ENCODE measurements around the gene CMTM4.

The CMTM4 gene

GRCh38 chr16:66616592-66616991 lies 80.0 kb downstream of the CMTM4 start:
- no peak overlapping the region for H3K4me2 ChIP-seq (ENCODE audit: insufficient read depth, low read length, poor library complexity, severe bottlenecking)
- DNase-seq (ENCODE audit: low spot score) = no peak
- no peaks in the 10 kb centered on the region for H3K27me3 ChIP-seq (ENCODE audit: control insufficient read depth in 3 of 3, insufficient read depth in 3 of 3, low read depth in 1 of 3, low read length in 3 of 3)
- WGBS, 2 donors (ENCODE audit: extremely low coverage in 2 of 2, insufficient read length in 2 of 2, insufficient replicate concordance in 1 of 2) = no CpG with 5 or more reads among the region's 9 CpGs
- no peak overlapping the region for H3K14ac ChIP-seq (ENCODE audit: low read length)
- H3K18ac ChIP-seq (ENCODE audit: low read length) = no peak overlapping the region
- H3K4me3 ChIP-seq (ENCODE audit: low read length in 2 of 2) = no peak overlapping the region
- no peaks in the 10 kb centered on the region for H3K79me1 ChIP-seq (ENCODE audit: low read depth, low read length)
- peaks cover 11 to 18% of the 10 kb centered on the region in 2 donors for H3K9me3 ChIP-seq (replicated peaks in 1 of 2; ENCODE audit: control insufficient read depth in 2 of 2, insufficient read depth in 1 of 2, low read depth in 1 of 2, low read length in 2 of 2)
- H2AFZ ChIP-seq (ENCODE audit: low read length) = no peak overlapping the region
- H4K91ac ChIP-seq (ENCODE audit: low read depth, low read length, poor library complexity) = no peak overlapping the region
- H2AK5ac ChIP-seq (ENCODE audit: low read depth, low read length) = no peak overlapping the region
- no peak overlapping the region for H3K23ac ChIP-seq (ENCODE audit: low read depth, low read length, poor library complexity)
- H3K36me3 ChIP-seq (replicated peaks in 1 of 2; ENCODE audit: control insufficient read depth in 2 of 2, insufficient read depth in 2 of 2, low read length in 2 of 2) = peaks cover 24 to 69% of the 10 kb centered on the region in 2 donors
- no peak overlapping the region for H3K27ac ChIP-seq (replicated peaks; ENCODE audit: low read length)
- no peak overlapping the region for H2BK15ac ChIP-seq (ENCODE audit: low read length)
- peaks cover 3 to 5% of the 10 kb centered on the region in 2 donors for H3K4me1 ChIP-seq (ENCODE audit: control insufficient read depth in 2 of 2, insufficient read depth in 1 of 2, low read depth in 1 of 2, low read length in 2 of 2)
- H3K9ac ChIP-seq (ENCODE audit: low read depth, low read length, poor library complexity) = no peak overlapping the region
- no peak overlapping the region for H2BK5ac ChIP-seq (ENCODE audit: low read length)
- H4K8ac ChIP-seq (ENCODE audit: low read depth, low read length) = no peak overlapping the region
- H2BK120ac ChIP-seq (ENCODE audit: low read depth, low read length) = no peak overlapping the region
- no peak overlapping the region for H2BK12ac ChIP-seq (ENCODE audit: low read length)
- H3K4ac ChIP-seq (ENCODE audit: low read length) = no peak overlapping the region

- Histone ChIP-seq H3K4me3 (ENCODE audit: low read length in 2 of 2) (no peak overlapping the region), H2AK5ac (ENCODE audit: low read depth, low read length) (no peak overlapping the region), H3K36me3 (replicated peaks in 1 of 2; ENCODE audit: control insufficient read depth in 2 of 2, insufficient read depth in 2 of 2, low read length in 2 of 2) (peaks cover 27 to 69% of the 10 kb centered on the region in 2 donors), H4K91ac (ENCODE audit: low read depth, low read length, poor library complexity) (no peak overlapping the region), H2BK12ac (ENCODE audit: low read length) (no peak overlapping the region), H2AFZ (ENCODE audit: low read length) (no peak overlapping the region), H3K23ac (ENCODE audit: low read depth, low read length, poor library complexity) (no peak overlapping the region), H3K27me3 (ENCODE audit: control insufficient read depth in 3 of 3, insufficient read depth in 3 of 3, low read depth in 1 of 3, low read length in 3 of 3) (no peaks in the 10 kb centered on the region), H3K4me2 (ENCODE audit: insufficient read depth, low read length, poor library complexity, severe bottlenecking) (no peak overlapping the region), H3K4ac (ENCODE audit: low read length) (no peak overlapping the region), H2BK15ac (ENCODE audit: low read length) (no peak overlapping the region), H3K9me3 (replicated peaks in 1 of 2; ENCODE audit: control insufficient read depth in 2 of 2, insufficient read depth in 1 of 2, low read depth in 1 of 2, low read length in 2 of 2) (peaks cover 11 to 18% of the 10 kb centered on the region in 2 donors), H3K18ac (ENCODE audit: low read length) (no peak overlapping the region), H3K9ac (ENCODE audit: low read depth, low read length, poor library complexity) (no peak overlapping the region), H3K4me1 (ENCODE audit: control insufficient read depth in 2 of 2, insufficient read depth in 1 of 2, low read depth in 1 of 2, low read length in 2 of 2) (peaks cover 3 to 5% of the 10 kb centered on the region in 2 donors), H2BK120ac (ENCODE audit: low read depth, low read length) (no peak overlapping the region), H4K8ac (ENCODE audit: low read depth, low read length) (no peak overlapping the region), H3K79me1 (ENCODE audit: low read depth, low read length) (no peaks in the 10 kb centered on the region), H3K27ac (replicated peaks; ENCODE audit: low read length) (no peak overlapping the region), H3K14ac (ENCODE audit: low read length) (no peak overlapping the region), H2BK5ac (ENCODE audit: low read length) (no peak overlapping the region)
- no CpG with 5 or more reads among the region's 4 CpGs for WGBS, 2 donors (ENCODE audit: extremely low coverage in 2 of 2, insufficient read length in 2 of 2, insufficient replicate concordance in 1 of 2)
- DNase-seq (ENCODE audit: low spot score) = no peak
Observed at GRCh38 chr16:66616169-66616568, 80.4 kb downstream of the CMTM4 start.

- Histone ChIP-seq H3K9me3 (replicated peaks in 1 of 2; ENCODE audit: control insufficient read depth in 2 of 2, insufficient read depth in 1 of 2, low read depth in 1 of 2, low read length in 2 of 2) (peaks cover 11 to 18% of the 10 kb centered on the region in 2 donors), H3K23ac (ENCODE audit: low read depth, low read length, poor library complexity) (no peak overlapping the region), H2AFZ (ENCODE audit: low read length) (no peak overlapping the region), H4K91ac (ENCODE audit: low read depth, low read length, poor library complexity) (no peak overlapping the region), H2BK12ac (ENCODE audit: low read length) (no peak overlapping the region), H3K18ac (ENCODE audit: low read length) (no peak overlapping the region), H3K4me3 (ENCODE audit: low read length in 2 of 2) (no peak overlapping the region), H2BK15ac (ENCODE audit: low read length) (no peak overlapping the region), H3K27me3 (ENCODE audit: control insufficient read depth in 3 of 3, insufficient read depth in 3 of 3, low read depth in 1 of 3, low read length in 3 of 3) (no peaks in the 10 kb centered on the region), H3K36me3 (replicated peaks in 1 of 2; ENCODE audit: control insufficient read depth in 2 of 2, insufficient read depth in 2 of 2, low read length in 2 of 2) (peaks cover 42 to 73% of the 10 kb centered on the region in 2 donors), H3K27ac (replicated peaks; ENCODE audit: low read length) (no peak overlapping the region), H3K79me1 (ENCODE audit: low read depth, low read length) (peaks cover 10% of the 10 kb centered on the region), H2AK5ac (ENCODE audit: low read depth, low read length) (no peak overlapping the region), H3K4ac (ENCODE audit: low read length) (no peak overlapping the region), H2BK5ac (ENCODE audit: low read length) (no peak overlapping the region), H3K9ac (ENCODE audit: low read depth, low read length, poor library complexity) (no peak overlapping the region), H3K14ac (ENCODE audit: low read length) (no peak overlapping the region), H2BK120ac (ENCODE audit: low read depth, low read length) (no peak overlapping the region), H3K4me1 (ENCODE audit: control insufficient read depth in 2 of 2, insufficient read depth in 1 of 2, low read depth in 1 of 2, low read length in 2 of 2) (peaks cover 0 to 2% of the 10 kb centered on the region in 2 donors), H3K4me2 (ENCODE audit: insufficient read depth, low read length, poor library complexity, severe bottlenecking) (no peak overlapping the region), H4K8ac (ENCODE audit: low read depth, low read length) (no peak overlapping the region)
- DNase-seq (ENCODE audit: low spot score) = no peak
- WGBS, 2 donors (ENCODE audit: extremely low coverage in 2 of 2, insufficient read length in 2 of 2, insufficient replicate concordance in 1 of 2) = no CpG with 5 or more reads among the region's 12 CpGs
Observed at GRCh38 chr16:66614161-66614802, 82.3 kb downstream of the CMTM4 start.

- H3K27me3 ChIP-seq (ENCODE audit: control insufficient read depth in 3 of 3, insufficient read depth in 3 of 3, low read depth in 1 of 3, low read length in 3 of 3) = no peaks in the 10 kb centered on the region
- no peak overlapping the region for H3K27ac ChIP-seq (replicated peaks; ENCODE audit: low read length)
- H3K18ac ChIP-seq (ENCODE audit: low read length) = no peak overlapping the region
- H4K8ac ChIP-seq (ENCODE audit: low read depth, low read length) = no peak overlapping the region
- peaks cover 51 to 82% of the 10 kb centered on the region in 2 donors for H3K36me3 ChIP-seq (replicated peaks in 1 of 2; ENCODE audit: control insufficient read depth in 2 of 2, insufficient read depth in 2 of 2, low read length in 2 of 2)
- H2AFZ ChIP-seq (ENCODE audit: low read length) = no peak overlapping the region
- no peak overlapping the region for H2BK15ac ChIP-seq (ENCODE audit: low read length)
- H3K9ac ChIP-seq (ENCODE audit: low read depth, low read length, poor library complexity) = no peak overlapping the region
- no peak overlapping the region for H2AK5ac ChIP-seq (ENCODE audit: low read depth, low read length)
- H2BK12ac ChIP-seq (ENCODE audit: low read length) = no peak overlapping the region
- no peak overlapping the region for H3K14ac ChIP-seq (ENCODE audit: low read length)
- H3K4ac ChIP-seq (ENCODE audit: low read length) = no peak overlapping the region
- H3K4me1 ChIP-seq (ENCODE audit: control insufficient read depth in 2 of 2, insufficient read depth in 1 of 2, low read depth in 1 of 2, low read length in 2 of 2) = peaks cover 6 to 11% of the 10 kb centered on the region in 2 donors
- DNase-seq (ENCODE audit: low spot score) = no peak
- H3K79me1 ChIP-seq (ENCODE audit: low read depth, low read length) = peaks cover 16% of the 10 kb centered on the region
- no peak overlapping the region for H2BK5ac ChIP-seq (ENCODE audit: low read length)
- no peak overlapping the region for H4K91ac ChIP-seq (ENCODE audit: low read depth, low read length, poor library complexity)
- peak overlapping the region; percentile 87 for H3K23ac ChIP-seq (ENCODE audit: low read depth, low read length, poor library complexity)
- WGBS, 2 donors (ENCODE audit: extremely low coverage in 2 of 2, insufficient read length in 2 of 2, insufficient replicate concordance in 1 of 2) = no CpG with 5 or more reads among the region's 14 CpGs
- no peak overlapping the region for H2BK120ac ChIP-seq (ENCODE audit: low read depth, low read length)
- H3K4me2 ChIP-seq (ENCODE audit: insufficient read depth, low read length, poor library complexity, severe bottlenecking) = no peak overlapping the region
- no peak overlapping the region for H3K4me3 ChIP-seq (ENCODE audit: low read length in 2 of 2)
- H3K9me3 ChIP-seq (replicated peaks in 1 of 2; ENCODE audit: control insufficient read depth in 2 of 2, insufficient read depth in 1 of 2, low read depth in 1 of 2, low read length in 2 of 2) = peaks cover 11 to 18% of the 10 kb centered on the region in 2 donors
Observed at GRCh38 chr16:66612422-66612821, 84.1 kb downstream of the CMTM4 start.

Measured in neuronal stem cell (in vitro differentiated cells).